Astrocyte of the spinal cord (primary cell): ENCODE results near the gene GPAM.

Source experiments
- DNase-seq: peaks from one replicate; pipeline ENCODE4 v3.0.0; 2011; ENCODE audit warnings: low read depth, low spot score
- H3K4me3 ChIP-seq: 2 replicates; pipeline ENCODE4 v1.5.1; 2011; ENCODE audit warnings: low read depth, mild to moderate bottlenecking, low read length, moderate library complexity
- in situ Hi-C: cut with HindIII; loops from 2 replicates; pipeline ENCODE4 v1.10.0; 2017; ENCODE audit warnings: low sequenced_read_pairs
- TF ChIP-seq, protein P1 (sequence below): IDR thresholded peaks from 2 replicates; pipeline ENCODE4 v1.5.1; 2012; ENCODE audit warnings: low read depth, mild to moderate bottlenecking, low read length, inconsistent platforms

The GPAM gene

DNA sequence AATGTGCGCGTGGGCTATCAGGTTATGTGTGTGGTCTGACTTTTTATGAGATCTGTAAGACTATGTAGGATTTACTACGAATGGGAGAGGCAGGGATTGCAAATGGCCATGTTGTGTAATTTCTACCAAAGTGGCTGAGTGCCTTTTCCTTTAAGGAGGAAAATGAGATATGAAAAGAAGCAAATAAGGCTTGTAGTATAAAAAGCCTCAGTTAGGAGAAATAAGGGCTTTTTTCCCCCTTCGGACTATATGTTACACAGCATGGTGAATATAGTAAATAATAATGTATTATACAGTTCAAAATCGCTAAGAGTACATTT lies 447 bp upstream of the GPAM start:
- H3K4me3 ChIP-seq: peak overlapping the region; percentile 67
- TF ChIP-seq, protein P1, sequence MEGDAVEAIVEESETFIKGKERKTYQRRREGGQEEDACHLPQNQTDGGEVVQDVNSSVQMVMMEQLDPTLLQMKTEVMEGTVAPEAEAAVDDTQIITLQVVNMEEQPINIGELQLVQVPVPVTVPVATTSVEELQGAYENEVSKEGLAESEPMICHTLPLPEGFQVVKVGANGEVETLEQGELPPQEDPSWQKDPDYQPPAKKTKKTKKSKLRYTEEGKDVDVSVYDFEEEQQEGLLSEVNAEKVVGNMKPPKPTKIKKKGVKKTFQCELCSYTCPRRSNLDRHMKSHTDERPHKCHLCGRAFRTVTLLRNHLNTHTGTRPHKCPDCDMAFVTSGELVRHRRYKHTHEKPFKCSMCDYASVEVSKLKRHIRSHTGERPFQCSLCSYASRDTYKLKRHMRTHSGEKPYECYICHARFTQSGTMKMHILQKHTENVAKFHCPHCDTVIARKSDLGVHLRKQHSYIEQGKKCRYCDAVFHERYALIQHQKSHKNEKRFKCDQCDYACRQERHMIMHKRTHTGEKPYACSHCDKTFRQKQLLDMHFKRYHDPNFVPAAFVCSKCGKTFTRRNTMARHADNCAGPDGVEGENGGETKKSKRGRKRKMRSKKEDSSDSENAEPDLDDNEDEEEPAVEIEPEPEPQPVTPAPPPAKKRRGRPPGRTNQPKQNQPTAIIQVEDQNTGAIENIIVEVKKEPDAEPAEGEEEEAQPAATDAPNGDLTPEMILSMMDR: no peak
- DNase-seq: no peak
- in situ Hi-C loops: no loop called here

DNA sequence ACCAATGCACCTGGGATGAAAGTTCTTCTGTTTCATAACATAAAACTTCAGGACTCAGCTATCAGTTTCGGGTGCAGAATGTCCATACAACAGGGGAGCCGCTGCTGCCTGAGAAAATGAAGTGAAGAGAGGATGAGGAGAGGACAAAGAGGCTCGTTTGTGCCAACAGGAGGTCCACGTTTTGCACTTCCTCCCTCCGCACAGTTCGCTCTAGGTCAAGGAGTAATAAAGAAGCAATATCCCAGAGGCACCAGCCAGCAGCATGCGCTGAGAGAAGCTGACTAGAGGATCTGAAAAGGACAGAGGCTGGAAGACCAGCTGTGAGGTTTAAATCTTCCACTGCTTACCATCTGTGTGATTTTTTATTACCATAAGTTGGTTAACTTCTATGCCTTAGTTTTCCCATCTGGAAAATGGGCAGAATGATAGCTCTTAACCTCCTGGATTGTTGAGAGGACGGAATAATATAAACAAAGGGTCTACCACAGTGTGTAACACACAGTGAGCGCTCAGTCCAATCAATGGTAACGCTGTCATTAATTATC lies 709 bp downstream of the GPAM start:
- TF ChIP-seq, protein P1: no peak
- DNase-seq: no peak
- in situ Hi-C loops: no loop called here
- peak overlapping the region; percentile 67 for H3K4me3 ChIP-seq

DNA sequence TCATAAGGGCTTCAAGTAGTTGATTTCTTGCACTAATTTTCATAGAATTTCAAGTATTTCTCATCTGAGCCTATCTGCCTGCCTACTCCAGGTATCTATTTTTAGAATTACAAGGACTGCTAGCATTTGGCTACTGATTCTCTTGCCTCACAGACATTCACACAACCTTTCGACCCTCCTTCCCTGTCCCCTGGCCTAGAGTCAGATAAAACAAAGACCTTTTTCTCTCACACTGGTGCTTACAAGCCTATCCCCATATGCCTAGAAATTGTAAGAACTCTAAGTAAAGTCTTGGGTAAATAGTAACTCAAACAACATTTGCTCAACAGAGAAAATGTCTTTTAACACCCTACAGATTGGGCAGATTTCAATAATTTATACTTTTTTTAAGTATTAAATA lies 6.3 kb downstream of the GPAM start:
- DNase-seq: no peak
- H3K4me3 ChIP-seq: no peak overlapping the region
- in situ Hi-C loops: no loop called here
- TF ChIP-seq, protein P1: no peak

DNA sequence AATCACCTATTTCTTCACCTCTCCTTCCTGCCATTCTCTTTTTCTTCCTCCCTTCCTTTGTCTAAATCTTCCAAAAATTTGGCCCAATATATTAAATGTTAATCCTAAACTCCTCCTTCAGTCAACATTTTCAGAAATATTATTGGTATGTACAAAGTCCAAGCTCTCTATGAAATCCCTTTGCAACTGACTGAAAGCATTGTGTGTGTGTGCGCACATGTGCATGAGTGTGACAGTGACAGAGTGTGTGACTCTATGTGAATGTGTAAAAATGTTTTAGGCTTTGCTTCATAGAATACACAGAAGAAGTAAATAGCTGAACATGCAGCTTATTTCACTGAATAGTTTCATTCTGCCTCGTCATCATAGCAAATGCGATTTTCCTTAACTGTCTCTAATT lies 7.0 kb downstream of the GPAM start:
- DNase-seq: no peak
- no peak overlapping the region for H3K4me3 ChIP-seq
- TF ChIP-seq, protein P1: no peak
- in situ Hi-C loops: no loop called here

GRCh38 chr10:112175409-112175808 lies 8.2 kb downstream of the GPAM start:
- TF ChIP-seq, protein P1: no peak
- no peak for DNase-seq
- in situ Hi-C loops: no loop called here
- H3K4me3 ChIP-seq: no peak overlapping the region

DNA sequence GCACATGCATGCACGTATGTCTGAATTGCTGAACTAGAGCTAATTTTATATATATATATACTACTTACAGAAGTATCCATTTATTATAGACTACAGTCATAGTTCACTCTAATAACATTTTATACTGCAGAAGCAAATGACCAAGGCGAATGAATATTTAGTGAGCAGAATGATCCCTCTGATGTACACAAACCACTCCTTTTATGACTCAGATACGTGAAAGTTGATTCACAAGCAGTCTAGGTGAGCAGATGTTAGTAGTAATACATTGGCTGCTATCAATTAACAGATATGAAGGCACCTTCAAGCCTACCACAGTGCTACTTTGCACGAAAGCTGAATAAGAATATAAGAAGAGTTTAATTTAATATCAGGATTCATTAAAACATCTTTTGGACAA lies 10.4 kb downstream of the GPAM start:
- no peak overlapping the region for H3K4me3 ChIP-seq
- in situ Hi-C loops: no loop called here
- DNase-seq: no peak
- TF ChIP-seq, protein P1: no peak

DNA sequence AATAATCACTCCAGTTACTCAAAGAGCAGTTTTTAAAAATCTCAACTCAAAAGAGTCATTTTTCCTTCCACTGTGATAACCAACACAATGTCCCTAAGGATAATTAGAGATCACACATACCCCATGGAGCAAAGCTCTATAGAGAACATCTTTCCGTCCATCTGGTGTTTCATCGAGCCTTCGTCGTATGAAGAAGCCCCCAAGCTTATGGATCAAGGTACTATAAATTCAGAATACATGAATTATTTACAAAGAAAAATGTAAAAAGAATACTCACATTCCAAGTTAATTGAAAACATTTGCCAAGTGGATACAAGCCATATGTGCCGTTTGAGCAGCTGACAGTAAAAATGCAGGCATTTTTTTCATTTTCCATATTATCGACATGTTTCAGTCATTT lies 14.8 kb downstream of the GPAM start:
- in situ Hi-C loops: no loop called here
- TF ChIP-seq, protein P1: no peak
- H3K4me3 ChIP-seq: no peak overlapping the region
- DNase-seq: no peak
